ENCODE results near the gene ID3.
"Not testable (repeated sequence)": the region's sequence is repeated elsewhere in the genome, so short reads cannot be mapped to it uniquely, and the experiment has no call there.

ID3 gene

DNA sequence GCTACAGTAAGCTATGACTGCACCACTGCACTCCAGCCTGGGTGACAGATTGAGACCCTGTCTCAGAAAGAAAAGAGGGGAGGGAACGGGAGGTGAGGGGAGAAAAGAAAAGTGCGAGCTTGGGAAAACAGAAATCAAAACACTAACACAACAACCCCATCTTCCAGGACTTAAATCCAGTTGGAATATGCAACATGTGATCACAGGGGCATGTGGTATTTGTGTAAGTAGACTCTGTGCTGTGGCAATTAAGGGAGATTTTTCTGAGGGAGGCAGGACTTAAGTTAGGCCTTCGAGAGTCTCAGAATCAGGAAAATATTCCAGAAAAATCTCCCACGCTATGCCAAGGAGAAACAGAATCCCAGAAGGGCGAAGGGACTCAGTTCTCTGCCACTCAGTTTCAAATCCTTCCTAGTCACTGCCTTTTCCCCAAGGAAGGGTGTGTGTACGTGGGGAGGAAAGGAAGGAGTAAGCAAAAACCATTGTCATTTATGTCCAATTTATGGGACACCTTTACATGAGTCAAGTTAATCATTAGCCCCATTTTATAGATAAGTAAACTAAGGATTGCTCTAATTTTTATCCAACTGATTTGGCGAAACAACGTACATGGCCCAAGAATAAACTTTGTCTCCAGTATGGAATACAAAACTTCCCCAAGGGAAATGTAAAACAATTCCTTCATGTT, 12.3 kb downstream of the ID3 start:
- DNase-seq: no peak

DNA sequence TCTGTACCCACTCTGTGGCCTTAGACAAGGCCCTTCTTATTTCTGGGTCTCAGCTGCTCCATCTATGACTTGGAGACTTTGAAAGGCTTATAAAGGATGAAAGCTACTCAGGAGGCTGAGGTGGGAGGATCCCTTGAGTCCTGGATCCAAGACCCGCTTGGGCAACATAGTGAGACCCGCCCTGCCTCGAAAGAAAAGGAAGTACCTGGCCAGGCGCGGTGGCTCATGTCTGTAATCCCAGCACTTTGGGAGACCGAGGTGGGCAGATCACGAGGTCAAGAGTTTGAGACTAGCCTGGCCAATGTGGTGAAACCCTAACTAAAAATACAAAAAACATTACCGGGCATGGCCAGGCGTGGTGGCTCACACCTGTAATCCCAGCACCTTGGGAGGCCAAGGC, 13.4 kb downstream of the ID3 start:
- DNase-seq: no peak

DNA sequence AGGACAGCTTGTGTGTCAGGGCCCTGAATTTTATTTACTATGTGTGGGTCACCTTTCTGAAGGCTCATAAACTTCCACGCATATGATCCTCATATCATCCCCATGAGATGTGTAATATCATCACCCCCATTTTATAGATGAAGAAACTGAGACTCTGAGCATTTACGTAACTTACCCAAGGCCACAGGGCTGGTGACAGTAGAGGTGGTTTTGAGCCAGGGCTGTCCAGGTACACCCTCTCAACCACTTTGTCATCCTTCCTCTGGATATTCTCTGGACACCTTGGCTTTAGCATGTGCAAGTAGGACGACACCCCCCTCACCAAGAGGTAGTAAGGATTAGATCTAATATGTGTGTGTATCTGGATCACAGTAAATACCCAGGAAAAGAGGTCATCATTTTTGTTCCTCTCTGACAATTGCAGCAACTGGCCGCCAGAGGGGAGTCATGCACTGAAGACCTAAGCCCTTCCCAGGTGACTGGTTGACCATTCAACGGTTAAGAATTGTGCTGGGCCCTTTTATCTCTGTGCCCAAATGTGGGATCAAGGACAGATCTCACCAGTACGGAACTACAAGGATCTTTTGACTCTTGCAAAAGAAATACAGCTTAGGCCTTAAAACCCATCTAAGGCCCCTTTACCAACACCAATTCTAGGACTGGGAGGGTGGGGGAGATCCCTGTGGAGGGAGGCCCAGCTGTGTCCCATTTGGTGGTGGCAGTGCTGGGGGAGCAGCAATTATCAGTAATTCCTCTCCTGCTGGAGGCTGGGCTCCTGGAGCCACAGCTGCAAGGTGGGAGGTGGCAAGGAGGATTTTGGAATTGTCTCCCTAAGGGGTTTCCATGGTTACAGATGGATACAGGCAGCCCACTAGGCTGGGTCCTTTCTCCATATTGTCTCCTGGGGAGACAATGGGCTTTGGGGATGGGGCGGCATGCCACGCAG, 14.6 kb downstream of the ID3 start:
- DNase-seq: peak; percentile 75

DNA sequence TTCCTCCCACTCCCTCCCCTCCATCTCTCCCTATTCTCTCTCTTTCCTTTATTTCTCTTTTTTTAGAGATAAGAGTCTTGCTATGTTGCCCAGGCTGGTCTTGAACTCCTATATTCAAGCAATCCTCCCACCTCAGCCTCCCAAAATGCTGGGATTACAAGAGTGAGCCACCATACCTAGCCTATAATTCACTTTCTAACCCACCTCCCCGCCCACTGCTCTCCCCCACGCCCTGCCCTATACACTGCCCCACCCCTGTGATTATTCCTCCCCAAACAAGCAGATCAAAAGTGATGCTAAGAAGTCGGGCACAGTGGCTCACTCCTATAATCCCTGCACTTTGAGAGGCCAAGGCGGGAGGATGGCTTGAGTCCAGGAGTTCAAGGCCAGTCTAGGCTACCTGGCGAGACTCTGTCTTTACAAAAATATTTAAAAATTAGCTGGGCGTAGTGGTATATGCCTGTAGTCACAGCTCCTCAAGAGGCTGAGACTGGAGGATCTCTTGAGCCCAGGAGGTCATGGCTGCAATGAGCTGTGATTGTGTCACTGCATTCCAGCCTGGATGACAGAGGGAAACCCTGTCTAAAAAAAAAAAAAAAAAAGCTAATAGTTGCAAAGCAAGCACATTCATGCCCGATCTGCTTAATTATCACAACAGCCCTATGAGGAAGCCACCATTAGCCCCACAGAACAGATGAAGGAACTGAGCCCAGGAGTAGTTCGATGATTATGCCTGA, 15.4 kb downstream of the ID3 start:
- no peak for DNase-seq

DNA sequence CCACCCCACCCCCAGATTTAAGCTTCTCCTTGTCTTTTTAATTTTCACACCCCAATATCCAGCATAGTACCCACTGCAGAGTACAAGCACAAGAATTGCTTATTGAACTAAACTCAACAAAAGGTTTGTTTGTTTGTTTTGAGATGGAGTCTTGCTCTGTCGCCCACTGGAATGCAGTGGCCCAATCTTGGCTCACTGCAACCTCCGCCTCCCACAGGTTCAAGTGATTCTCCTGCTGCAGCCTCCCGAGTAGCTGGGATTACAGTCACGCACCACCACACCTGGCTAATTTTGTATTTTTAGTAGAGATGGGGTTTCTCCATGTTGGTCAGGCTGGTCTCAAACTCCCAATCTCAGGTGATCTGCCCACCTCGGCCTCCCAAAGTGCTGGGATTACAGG, 16.4 kb downstream of the ID3 start:
- DNase-seq: not testable (repeated sequence)

DNA sequence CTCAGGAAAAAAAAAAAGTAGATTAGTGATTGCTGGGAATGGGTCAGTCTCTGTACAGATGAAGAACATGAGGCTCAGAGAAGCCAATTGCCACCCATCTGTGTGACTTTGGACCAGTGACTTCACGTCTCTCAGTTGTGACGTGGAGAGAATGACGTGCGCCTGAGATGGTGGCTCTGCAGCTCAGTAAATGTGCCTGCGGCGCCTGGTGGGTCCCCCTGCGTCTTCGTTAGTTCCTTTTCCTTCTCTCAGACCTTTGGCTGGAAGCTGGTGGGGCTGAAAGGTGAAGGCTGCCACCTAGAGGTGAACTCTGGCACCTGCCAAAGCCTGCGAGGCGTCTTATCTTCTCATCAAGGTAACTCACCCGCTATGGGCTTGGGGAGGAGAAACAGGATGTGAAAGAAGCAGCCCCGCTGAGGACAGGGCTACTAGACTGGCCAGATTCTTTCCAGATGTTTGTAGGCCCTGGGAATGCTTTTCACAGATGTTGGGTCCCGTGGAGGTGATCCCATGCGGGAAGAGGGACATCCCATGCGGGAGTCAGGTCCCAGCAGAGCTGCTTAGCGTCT, 19.5 kb downstream of the ID3 start:
- DNase-seq: peak; percentile 93

DNA sequence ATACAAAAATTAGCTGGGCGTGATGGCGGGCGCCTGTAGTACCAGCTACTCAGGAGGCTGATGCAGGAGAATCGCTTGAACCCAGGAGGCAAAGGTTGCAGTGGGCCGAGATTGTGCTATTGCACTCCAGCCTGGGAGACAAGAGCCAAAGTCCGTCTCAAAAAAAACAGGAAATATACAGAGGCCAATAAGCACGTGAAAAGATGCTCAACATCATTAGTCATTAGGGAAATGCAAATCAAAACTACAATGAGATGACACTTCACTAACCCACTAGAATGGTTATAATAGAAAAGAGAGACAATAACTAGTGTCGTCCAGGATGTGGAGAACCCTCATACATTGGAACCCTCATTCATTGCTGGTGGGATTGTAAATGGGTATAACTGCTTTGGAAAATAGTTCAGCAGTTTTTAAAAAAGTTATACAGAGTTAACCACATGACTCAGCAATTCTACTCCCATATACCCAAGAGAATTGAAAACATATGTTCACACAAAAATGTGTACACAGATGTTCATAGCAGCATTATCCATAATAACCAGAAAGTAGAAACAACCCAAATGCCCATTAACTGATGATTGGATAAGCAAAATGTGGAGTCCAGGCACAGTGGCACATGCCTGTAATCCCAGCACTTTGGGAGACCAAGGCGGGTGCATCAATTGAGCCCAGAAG, 21.9 kb downstream of the ID3 start:
- DNase-seq: no peak

DNA sequence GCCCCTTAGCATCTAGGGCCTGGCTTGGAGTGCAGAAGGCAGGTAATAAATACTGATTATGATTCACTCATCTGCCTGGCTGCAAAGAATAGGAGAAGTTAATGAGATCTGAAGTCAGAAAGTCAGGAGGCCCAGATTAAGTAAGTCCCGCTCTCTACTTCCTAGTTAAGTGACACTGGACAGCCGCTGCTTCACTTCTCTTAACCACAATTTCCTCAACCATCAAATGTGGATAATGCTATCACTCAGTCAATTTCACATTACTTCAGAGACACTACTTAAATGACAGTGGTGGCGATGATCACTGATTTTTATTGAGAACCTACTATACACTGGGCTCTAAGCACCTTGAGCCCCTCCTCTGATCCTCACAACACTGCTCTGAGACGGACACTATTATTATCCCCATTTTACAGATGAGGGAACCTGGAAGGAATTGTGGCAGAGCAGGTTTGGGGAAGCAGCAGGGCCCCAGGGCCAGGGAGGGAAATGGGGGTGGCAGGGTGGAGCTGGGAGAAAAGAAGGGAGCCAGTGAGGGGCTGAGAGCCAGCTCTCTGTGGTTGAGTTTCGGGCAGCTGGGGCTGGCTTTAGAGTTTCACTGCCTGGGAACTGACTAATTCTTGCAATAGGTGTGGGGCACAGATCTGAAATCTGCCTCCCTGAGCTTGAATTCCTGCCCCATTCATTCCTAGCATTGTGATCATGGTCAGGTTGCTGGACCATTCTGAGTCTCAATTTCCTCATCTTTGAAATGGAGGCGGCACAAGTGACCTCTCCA, 25.9 kb downstream of the ID3 start:
- no peak for DNase-seq

DNA sequence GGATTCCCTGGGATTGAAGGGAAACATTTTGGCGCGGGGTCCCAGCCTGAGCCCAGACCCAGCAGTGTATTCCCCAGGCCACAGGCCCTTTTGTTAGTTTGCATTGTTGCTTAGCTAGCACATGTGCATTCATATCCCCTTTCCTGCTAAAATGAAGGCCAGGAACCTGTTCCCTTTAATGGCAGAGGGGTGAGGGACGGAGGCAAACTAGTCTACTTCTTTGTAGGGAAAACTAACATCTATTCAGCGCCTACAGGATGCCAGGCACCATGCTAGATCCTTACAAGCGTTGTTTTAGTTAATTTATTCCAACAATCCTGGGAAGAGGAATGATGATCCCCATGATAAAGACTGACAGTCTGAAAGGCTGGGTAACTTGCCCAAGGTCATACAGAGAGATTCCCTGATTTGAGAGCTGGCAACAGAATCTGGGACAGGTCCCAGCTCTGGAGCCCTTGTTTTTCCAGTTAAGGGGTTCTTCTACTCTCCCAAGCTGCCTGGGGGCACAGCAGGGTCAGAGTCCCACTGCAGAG, 27.7 kb downstream of the ID3 start:
- no peak for DNase-seq

DNA sequence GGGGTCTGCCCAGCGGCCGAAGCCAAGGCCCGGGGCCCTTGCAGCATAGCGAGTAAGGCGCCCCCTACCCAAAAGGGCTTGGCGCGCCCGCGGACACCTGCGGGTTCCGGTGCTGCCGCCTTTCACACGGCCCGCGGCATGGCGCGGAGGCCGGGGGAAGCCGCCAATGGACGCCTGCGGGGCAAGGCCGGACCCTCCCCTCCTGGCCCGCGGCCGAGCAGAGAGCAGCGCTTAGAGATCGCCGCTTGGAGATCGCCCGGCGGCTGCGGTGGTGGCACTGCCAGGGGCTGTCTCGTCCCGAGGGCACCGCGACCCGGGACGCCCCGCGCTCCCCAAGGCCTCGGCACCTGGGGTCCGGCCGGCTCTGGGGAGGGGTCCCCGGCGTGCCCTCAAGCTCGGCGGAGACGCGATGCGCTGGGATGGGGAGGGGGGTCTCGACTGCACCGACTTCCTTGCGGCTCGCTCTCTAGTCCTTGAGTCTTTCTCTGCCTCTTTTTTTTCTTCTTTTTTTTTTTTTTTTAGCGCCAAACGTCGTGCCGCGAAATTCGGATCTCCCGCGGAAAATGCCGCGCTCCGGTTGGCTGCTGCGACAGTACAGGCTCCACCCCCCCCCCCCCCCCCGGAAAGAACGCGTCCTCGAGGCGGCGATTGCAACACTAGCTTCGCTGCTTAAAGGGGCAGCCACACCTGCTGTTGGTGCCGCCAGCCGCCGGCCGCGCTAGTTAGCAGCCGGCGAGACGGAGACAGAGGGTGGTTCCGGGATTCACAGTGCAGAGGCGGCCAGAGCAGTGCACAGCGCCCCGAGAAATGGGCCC, 28.3 kb downstream of the ID3 start, which contains the start of gene E2F2:
Gene E2F2, minus strand, starts transcription at position 487 of the 815 bp plus-strand sequence. Its CDS starts 440 bp downstream, at position 47.
- DNase-seq: peak; percentile 85

DNA sequence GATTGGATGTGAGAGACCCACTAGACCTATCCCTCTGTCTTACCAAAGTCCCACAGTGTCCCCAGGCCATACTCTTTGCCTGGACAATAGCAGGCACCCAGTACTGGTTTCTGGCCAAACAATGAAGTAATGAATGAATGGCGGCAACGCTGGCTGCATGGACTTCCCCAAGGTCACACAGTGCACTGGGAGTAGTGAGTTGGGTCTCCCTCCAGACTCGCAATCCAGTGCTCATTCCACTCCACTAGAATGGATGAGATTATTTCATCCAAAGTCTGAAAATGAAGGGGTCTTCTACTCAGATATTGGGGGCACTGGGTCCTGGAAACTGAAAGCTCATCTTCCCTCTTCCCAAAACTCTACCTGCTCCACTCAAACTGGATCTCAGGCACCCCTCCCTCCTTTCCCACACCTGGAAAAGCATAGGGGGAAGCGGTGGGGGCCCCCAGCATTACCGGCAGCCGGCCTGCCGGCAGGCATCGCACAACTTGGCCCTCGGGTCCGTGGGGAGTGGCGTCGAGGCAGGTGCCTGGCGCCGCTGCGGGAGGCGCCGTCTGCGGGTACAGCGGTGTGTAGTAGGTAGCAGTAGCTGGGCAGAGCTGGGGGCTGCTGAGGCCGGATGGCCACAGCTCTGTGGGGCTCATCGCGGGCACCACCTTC, 29.1 kb downstream of the ID3 start:
- peak; percentile 32 for DNase-seq

DNA sequence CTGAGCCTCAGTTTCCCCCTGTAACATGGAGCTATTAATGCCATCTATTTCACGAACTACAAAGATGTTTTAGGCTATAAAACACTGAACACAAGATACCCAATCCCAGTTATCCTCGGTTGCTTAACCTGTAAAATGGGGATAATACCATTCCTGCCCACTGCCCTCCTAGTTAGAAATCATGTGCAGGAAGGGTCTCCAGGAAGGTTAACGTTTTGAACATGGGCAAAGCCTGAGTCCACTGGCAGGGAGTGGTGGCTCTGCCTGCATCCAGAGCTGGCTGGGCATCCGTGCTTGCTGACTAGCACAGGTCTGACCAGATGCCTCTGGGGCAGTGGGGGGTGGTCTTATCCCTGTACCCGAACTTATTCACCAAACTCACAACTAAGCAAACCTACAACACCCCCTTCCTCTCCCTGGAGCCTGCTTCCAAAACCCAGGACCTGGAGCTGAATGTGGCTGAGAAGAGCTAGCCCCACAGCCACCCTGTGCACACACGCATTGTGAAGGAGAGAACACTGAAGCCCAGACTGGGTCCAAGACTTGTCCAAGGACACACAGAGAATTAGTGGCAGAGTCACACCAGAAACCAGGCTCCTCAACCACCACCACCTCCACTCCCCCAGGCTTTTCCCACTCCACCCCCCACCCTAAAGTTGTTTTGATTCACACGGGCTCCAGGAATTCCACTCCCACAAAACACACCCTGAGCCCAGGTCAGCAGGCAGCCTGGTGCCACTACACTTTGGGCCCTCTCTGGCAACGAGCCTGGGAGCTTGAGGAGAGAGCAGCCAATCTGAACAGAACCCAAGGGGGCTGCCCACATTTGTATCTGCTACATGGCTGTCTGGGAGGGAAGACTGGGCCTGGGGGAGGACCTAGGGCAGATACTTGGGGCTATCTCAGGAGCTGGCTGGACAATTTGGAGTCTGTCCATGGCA, 29.9 kb downstream of the ID3 start:
- DNase-seq: no peak

DNA sequence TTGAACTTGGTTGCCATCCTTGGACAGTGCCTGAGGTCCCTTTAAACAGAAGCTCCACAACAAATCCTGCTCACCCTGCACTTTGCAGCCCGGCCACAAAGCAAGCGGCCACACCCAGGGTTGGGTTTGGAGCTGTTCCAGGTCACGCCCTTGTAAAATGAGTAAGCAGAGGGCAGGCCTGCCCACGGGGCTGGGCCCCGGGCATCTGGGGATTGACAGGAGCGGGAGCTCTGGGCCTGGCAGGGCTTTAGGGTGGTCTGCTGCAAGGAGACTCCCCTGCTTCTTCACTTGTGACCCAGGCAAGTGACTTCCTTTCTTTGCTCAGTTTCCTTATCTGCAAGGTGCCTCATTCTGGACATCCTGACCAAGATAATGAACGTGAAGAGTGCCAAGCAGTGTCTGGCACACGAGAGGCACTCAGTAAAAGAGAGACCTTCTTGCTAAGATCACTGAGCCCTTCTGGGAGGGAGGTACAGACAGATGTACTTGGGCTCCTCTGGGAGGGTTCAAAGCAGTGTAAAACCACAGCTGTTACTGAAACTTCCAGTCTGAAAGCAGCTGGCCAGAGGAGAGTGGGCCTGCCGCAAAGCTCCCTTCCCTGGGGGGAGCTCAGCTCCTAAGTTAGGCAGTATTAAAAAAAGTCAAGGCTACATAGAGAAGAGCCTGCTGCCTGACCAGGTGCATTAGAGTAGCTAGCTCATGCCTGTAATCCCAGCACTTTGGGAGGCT, 30.9 kb downstream of the ID3 start:
- DNase-seq: peak; percentile 80

DNA sequence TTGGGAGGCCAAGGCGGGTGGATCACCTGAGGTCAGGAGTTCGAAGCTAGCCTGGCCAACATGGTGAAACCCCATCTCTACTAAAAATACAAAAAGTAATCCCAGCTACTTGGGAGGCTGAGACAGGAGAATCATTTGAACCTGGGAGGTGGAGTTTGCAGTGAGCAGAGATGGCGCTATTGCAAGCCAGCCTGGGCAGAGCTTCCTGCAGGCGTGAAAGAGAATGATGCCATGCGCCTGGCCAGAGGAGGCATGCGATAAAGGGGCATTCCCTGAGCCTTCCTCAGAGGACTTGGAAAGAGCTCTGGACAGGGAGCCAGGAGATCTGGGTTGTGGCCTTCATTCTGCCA, 31.4 kb downstream of the ID3 start:
- DNase-seq: no peak

DNA sequence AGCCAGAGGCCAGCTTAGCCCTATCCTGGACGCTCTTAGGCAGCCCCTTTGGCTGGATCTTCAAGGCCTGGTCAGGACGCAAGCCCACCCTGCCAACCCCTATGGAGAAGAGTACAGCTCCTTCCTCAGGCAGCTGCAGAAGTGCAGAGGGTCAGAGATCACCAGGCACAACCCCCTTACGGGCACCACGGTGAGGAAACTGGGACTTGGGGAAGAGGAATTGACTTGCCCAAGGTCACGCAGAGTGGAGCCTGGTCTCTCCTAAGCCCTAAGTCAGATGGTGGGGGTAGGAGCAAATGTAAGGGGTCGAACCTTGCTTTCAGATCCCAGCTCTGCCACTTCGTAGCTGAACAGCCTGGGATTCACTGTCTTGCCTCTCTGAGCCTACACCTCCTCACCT, 31.9 kb downstream of the ID3 start:
- no peak for DNase-seq

DNA sequence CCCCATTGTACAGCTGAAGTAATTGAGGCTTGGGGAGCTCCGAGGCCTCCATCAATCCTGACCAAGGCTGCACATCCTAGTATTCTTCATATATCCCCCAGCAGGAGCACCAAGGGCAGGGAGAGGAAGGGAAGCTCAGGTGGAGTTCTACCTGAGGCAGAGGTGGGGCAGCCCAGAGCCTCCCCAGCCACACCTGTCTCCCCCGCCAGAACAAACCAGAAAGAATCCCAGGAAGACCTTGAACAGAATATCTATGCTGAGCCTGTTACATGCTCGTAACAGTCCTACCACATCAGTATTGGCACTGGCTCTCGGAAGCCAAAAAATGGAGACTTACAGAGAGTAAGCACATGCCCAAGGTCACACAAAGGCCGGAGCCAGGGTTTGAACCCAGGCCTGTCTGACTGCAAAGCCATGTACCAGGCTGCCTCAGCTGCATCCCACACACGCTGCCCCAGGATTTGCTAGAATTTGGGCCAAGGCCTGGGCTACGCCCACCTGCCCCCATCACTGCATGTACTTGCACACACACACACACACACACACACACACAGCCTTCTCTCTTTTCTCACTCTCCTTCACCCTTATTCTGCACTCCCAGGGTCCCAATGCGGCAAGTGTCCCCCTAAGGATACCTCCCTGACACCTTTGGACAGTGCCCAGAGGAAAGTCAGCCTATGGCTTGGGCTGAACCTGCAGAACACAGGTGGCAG, 32.8 kb downstream of the ID3 start:
- no peak for DNase-seq

DNA sequence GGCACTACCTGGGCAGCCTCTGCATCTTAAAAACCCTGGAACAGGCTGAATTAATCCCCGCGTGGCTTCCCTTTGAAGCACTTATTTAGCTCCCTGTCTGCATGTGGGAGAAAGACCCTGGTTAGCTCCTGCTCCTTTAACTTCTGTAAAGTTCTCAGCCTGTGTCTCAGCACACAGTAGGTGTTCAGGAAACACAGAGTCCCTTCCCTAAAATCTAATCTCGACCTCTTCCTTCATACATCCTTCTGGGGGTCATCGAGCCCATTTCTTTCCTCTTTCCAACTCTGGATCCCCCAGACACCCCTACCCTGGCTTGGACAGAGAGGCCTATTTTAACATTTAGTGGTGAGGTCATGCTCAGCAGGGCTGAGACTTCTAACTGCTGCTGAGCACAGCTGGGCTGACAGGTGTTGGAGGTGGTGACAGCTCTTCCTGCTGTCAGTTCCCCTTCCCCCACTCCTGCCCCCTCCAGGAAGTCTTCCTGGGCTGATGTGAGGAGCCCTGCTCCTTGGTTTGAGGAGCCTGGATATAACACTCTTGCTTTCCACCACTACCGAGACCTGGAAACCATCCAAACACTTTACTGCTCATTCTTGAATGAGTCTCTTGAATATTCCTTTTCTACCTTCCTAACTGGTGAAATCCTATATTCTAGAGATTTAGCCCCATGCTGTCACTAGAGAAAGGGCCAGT, 33.6 kb downstream of the ID3 start:
- no peak for DNase-seq

Data from stimulated activated CD4-positive, alpha-beta T cell treated with anti-CD3 and anti-CD28 coated beads, Interleukin-1b, Interleukin-23, amount 100 ng/mL, for 48 hours (primary cell).